ENCODE results near the gene HMOX1. TPM values are rescaled to one million over a fixed set of nuclear protein-coding genes. Genes with fewer than 3 reads are reported as not detected.

Gene HMOX1
- total and polyA plus RNA-seq, 2 of the 13 experiments (the other 11 are each of a cell fraction or from before 2014, with no cell fraction given), result 53.6 to 67.4 TPM

DNA sequence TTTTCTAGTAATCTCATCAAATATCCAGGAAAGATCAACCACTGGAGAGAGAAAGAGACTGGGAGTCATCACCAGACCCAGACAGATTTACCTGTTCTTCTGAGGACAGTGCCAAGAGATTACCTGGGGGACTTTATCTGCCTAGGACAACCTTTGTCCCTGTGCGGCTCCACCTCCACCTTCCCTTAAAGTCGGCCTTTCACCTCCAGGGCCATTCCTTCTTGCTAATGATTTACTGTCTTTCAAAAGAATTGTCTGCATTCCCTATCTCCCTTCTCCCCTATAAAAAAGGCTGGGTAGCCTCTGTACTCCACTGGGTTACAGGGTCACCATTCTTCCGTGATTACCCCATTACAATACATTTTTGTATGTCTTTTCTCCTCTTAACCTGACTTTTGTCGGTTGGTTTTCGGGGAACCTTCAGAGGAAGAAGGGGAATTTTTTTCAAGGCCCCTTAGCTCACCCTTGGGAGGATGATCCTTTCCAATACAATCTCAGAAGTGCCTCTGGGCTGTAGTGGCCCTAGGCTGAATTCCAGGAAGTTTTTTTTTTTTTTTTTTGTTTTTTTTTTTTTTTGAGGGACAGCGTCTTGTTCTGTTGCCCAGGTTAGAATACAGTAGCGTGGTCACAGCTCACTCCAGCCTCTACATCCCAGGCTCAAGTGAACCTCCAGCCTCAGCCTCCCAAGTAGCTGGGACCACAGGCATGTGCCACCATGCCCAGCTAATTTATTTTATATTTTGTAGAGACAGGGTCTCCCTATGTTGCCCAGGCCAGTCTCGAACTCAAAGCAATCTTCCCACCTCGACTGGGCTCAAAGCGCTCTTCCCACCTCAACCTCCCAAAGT is 1.5 kb upstream of the HMOX1 start (continued):
- no peak for TF ChIP-seq CSRNP2 (CRISPR knock-in tag; conservative IDR thresholded peaks at IDR 0.05; ENCODE audit: low read depth)
- TF ChIP-seq THAP11 (CRISPR knock-in tag; IDR thresholded peaks at IDR 0.05), result no peak
- no peak for TF ChIP-seq HMGA1 (CRISPR knock-in tag; conservative IDR thresholded peaks at IDR 0.05)
- TF ChIP-seq, protein P1, sequence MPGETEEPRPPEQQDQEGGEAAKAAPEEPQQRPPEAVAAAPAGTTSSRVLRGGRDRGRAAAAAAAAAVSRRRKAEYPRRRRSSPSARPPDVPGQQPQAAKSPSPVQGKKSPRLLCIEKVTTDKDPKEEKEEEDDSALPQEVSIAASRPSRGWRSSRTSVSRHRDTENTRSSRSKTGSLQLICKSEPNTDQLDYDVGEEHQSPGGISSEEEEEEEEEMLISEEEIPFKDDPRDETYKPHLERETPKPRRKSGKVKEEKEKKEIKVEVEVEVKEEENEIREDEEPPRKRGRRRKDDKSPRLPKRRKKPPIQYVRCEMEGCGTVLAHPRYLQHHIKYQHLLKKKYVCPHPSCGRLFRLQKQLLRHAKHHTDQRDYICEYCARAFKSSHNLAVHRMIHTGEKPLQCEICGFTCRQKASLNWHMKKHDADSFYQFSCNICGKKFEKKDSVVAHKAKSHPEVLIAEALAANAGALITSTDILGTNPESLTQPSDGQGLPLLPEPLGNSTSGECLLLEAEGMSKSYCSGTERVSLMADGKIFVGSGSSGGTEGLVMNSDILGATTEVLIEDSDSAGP (CRISPR knock-in tag; IDR thresholded peaks at IDR 0.05; ENCODE audit: borderline replicate concordance), result no peak
- peak; percentile 25; the same call in 1 of the 2 replicates for TF ChIP-seq ARID3A (IDR thresholded peaks at IDR 0.05; ENCODE audit: low read depth, low read length)
- TF ChIP-seq, protein P2, sequence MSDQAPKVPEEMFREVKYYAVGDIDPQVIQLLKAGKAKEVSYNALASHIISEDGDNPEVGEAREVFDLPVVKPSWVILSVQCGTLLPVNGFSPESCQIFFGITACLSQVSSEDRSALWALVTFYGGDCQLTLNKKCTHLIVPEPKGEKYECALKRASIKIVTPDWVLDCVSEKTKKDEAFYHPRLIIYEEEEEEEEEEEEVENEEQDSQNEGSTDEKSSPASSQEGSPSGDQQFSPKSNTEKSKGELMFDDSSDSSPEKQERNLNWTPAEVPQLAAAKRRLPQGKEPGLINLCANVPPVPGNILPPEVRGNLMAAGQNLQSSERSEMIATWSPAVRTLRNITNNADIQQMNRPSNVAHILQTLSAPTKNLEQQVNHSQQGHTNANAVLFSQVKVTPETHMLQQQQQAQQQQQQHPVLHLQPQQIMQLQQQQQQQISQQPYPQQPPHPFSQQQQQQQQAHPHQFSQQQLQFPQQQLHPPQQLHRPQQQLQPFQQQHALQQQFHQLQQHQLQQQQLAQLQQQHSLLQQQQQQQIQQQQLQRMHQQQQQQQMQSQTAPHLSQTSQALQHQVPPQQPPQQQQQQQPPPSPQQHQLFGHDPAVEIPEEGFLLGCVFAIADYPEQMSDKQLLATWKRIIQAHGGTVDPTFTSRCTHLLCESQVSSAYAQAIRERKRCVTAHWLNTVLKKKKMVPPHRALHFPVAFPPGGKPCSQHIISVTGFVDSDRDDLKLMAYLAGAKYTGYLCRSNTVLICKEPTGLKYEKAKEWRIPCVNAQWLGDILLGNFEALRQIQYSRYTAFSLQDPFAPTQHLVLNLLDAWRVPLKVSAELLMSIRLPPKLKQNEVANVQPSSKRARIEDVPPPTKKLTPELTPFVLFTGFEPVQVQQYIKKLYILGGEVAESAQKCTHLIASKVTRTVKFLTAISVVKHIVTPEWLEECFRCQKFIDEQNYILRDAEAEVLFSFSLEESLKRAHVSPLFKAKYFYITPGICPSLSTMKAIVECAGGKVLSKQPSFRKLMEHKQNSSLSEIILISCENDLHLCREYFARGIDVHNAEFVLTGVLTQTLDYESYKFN (CRISPR knock-in tag; conservative IDR thresholded peaks at IDR 0.05), result peak; percentile 70
- TF ChIP-seq JDP2 (CRISPR knock-in tag; IDR thresholded peaks at IDR 0.05; ENCODE audit: borderline replicate concordance), result no peak
- TF ChIP-seq RBM22 (optimal IDR thresholded peaks at IDR 0.05; ENCODE audit: low read length), result no peak
- TF ChIP-seq NFIC (IDR thresholded peaks at IDR 0.05; ENCODE audit: low read length), result no peak
- TF ChIP-seq, protein P3, sequence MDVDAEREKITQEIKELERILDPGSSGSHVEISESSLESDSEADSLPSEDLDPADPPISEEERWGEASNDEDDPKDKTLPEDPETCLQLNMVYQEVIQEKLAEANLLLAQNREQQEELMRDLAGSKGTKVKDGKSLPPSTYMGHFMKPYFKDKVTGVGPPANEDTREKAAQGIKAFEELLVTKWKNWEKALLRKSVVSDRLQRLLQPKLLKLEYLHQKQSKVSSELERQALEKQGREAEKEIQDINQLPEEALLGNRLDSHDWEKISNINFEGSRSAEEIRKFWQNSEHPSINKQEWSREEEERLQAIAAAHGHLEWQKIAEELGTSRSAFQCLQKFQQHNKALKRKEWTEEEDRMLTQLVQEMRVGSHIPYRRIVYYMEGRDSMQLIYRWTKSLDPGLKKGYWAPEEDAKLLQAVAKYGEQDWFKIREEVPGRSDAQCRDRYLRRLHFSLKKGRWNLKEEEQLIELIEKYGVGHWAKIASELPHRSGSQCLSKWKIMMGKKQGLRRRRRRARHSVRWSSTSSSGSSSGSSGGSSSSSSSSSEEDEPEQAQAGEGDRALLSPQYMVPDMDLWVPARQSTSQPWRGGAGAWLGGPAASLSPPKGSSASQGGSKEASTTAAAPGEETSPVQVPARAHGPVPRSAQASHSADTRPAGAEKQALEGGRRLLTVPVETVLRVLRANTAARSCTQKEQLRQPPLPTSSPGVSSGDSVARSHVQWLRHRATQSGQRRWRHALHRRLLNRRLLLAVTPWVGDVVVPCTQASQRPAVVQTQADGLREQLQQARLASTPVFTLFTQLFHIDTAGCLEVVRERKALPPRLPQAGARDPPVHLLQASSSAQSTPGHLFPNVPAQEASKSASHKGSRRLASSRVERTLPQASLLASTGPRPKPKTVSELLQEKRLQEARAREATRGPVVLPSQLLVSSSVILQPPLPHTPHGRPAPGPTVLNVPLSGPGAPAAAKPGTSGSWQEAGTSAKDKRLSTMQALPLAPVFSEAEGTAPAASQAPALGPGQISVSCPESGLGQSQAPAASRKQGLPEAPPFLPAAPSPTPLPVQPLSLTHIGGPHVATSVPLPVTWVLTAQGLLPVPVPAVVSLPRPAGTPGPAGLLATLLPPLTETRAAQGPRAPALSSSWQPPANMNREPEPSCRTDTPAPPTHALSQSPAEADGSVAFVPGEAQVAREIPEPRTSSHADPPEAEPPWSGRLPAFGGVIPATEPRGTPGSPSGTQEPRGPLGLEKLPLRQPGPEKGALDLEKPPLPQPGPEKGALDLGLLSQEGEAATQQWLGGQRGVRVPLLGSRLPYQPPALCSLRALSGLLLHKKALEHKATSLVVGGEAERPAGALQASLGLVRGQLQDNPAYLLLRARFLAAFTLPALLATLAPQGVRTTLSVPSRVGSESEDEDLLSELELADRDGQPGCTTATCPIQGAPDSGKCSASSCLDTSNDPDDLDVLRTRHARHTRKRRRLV (CRISPR knock-in tag; IDR thresholded peaks at IDR 0.05), result no peak
- TF ChIP-seq ZNF619 (CRISPR knock-in tag; IDR thresholded peaks at IDR 0.05), result no peak
- TF ChIP-seq SAFB2 (CRISPR knock-in tag; IDR thresholded peaks at IDR 0.05; ENCODE audit: borderline replicate concordance, low read depth), result no peak
- TF ChIP-seq BRD4 (CRISPR knock-in tag; IDR thresholded peaks at IDR 0.05), result no peak
- peak; percentile 85 for TF ChIP-seq SP5 (CRISPR knock-in tag; IDR thresholded peaks at IDR 0.05; ENCODE audit: borderline replicate concordance, low read depth)
- TF ChIP-seq NFYC (CRISPR knock-in tag; IDR thresholded peaks at IDR 0.05), result no peak
